ENCODE results near the gene TRAIP. TPM values are rescaled to one million over a fixed set of nuclear protein-coding genes. Genes with fewer than 3 reads are reported as not detected.

Gene TRAIP
- total RNA-seq, 1 donor from 2014 or later = 5.5 TPM

- ATAC-seq = peak; percentile 64
Observed at GRCh38 chr3:49813497-49814174, 42.7 kb downstream of the TRAIP start, which contains the start of gene UBA7. UBA7 (minus strand) TSS chr3:49813953; CDS start chr3:49813787, 166 bp downstream.

- peak; percentile 12 for ATAC-seq
Observed at GRCh38 chr3:49812916-49813496, 43.4 kb downstream of the TRAIP start.

- no peak for ATAC-seq
Observed at GRCh38 chr3:49807431-49808114, 48.8 kb downstream of the TRAIP start.

- ATAC-seq = no peak
Observed at GRCh38 chr3:49806850-49807249, 49.5 kb downstream of the TRAIP start.

- ATAC-seq = no peak
Observed at GRCh38 chr3:49805897-49806701, 50.3 kb downstream of the TRAIP start.

- peak; percentile 11 for ATAC-seq
Observed at GRCh38 chr3:49805367-49805782, 51.0 kb downstream of the TRAIP start.

GRCh38 chr3:49804141-49805041 lies 52.0 kb downstream of the TRAIP start:
- no peak for ATAC-seq

- ATAC-seq = peak; percentile 68
Observed at GRCh38 chr3:49803465-49804140, 52.8 kb downstream of the TRAIP start.

- ATAC-seq = peak; percentile 81
Observed at GRCh38 chr3:49802719-49803464, 53.5 kb downstream of the TRAIP start, which contains the start of gene INKA1. INKA1 (plus strand) TSS chr3:49803261; CDS start chr3:49803393, 132 bp downstream.

GRCh38 chr3:49801160-49801559 lies 55.2 kb downstream of the TRAIP start:
- no peak for ATAC-seq

GRCh38 chr3:49799761-49800160 lies 56.6 kb downstream of the TRAIP start, which contains the start of gene CDHR4:
CDHR4 (minus strand) TSS chr3:49799873; CDS start chr3:49799812, 61 bp downstream.
- ATAC-seq = peak; percentile 10

- ATAC-seq = no peak
Observed at GRCh38 chr3:49799105-49799504, 57.3 kb downstream of the TRAIP start.

GRCh38 chr3:49794926-49795905 lies 61.1 kb downstream of the TRAIP start:
- no peak for ATAC-seq

- ATAC-seq = no peak
Observed at GRCh38 chr3:49794431-49794830, 61.9 kb downstream of the TRAIP start.

GRCh38 chr3:49793486-49794085 lies 62.8 kb downstream of the TRAIP start:
- ATAC-seq = no peak

- no peak for ATAC-seq
Observed at GRCh38 chr3:49792371-49793150, 63.8 kb downstream of the TRAIP start.

- ATAC-seq = no peak
Observed at GRCh38 chr3:49791571-49791970, 64.8 kb downstream of the TRAIP start.

Measured in esophagus mucosa (tissue), 1 donor.